Germinal center (tissue), 1 donor: ENCODE data around the gene PNLDC1.

Experiments
- DNase-seq: peaks from one replicate; pipeline ENCODE4 v3.0.0; 2012; ENCODE audit warnings: mixed read lengths, low spot score

PNLDC1 gene

GRCh38 chr6:159800141-159800865 lies at the start of gene PNLDC1:
TSS of gene PNLDC1 (plus strand) at chr6:159800276. CDS start at chr6:159800308, 32 bp downstream.
- no peak for DNase-seq

GRCh38 chr6:159751448-159751847 lies 48.6 kb upstream of the PNLDC1 start:
- no peak for DNase-seq

GRCh38 chr6:159753081-159753872 lies 46.8 kb upstream of the PNLDC1 start:
- DNase-seq, result no peak

GRCh38 chr6:159754401-159754800 lies 45.7 kb upstream of the PNLDC1 start:
- DNase-seq, result no peak

- DNase-seq, result no peak
These were observed 44.8 kb upstream of the PNLDC1 start for GRCh38 chr6:159754959-159755914.

- DNase-seq, result no peak
These were observed 43.6 kb upstream of the PNLDC1 start for GRCh38 chr6:159756508-159756907.

- no peak for DNase-seq
These were observed 41.8 kb upstream of the PNLDC1 start for GRCh38 chr6:159758031-159759001.

- no peak for DNase-seq
These were observed 40.4 kb upstream of the PNLDC1 start for GRCh38 chr6:159759645-159760044.

- no peak for DNase-seq
These were observed 39.4 kb upstream of the PNLDC1 start for GRCh38 chr6:159760602-159761057.

- peak; percentile 13 for DNase-seq
These were observed 38.8 kb upstream of the PNLDC1 start for GRCh38 chr6:159761129-159761872.

- DNase-seq, result peak; percentile 99
These were observed 38.0 kb upstream of the PNLDC1 start, which contains the start of gene ACAT2 for GRCh38 chr6:159761873-159762680. TSS of gene ACAT2 (plus strand) at chr6:159762045. CDS start at chr6:159762088, 43 bp downstream.

GRCh38 chr6:159762681-159763293 lies 37.3 kb upstream of the PNLDC1 start:
- peak; percentile 21 for DNase-seq

GRCh38 chr6:159766906-159767305 lies 33.2 kb upstream of the PNLDC1 start:
- no peak for DNase-seq

- no peak for DNase-seq
These were observed 30.6 kb upstream of the PNLDC1 start for GRCh38 chr6:159769470-159769869.

GRCh38 chr6:159772196-159772595 lies 27.9 kb upstream of the PNLDC1 start:
- DNase-seq, result no peak

GRCh38 chr6:159777240-159777904 lies 22.7 kb upstream of the PNLDC1 start:
- no peak for DNase-seq

GRCh38 chr6:159778131-159778530 lies 21.9 kb upstream of the PNLDC1 start:
- no peak for DNase-seq

GRCh38 chr6:159778542-159779103 lies 21.5 kb upstream of the PNLDC1 start:
- DNase-seq, result no peak
